ENCODE results near the gene RUNX2. TPM values are rescaled to one million over a fixed set of nuclear protein-coding genes. Genes with fewer than 3 reads are reported as not detected.

The RUNX2 gene
- total and polyA plus RNA-seq, 2 donors from 2014 or later, result 2.3 to 4.7 TPM

GRCh38 chr6:45477278-45477677, 149.1 kb downstream of the RUNX2 start:
- Histone ChIP-seq H3K27ac (ENCODE audit: low read depth in 2 of 2, low read length in 2 of 2) (no peak overlapping the region), H3K9ac (ENCODE audit: low read length in 3 of 3) (no peak overlapping the region), H3K9me3 (ENCODE audit: control insufficient read depth in 2 of 3, insufficient read depth in 1 of 3, low read length in 3 of 3) (no peaks in the 10 kb centered on the region), H3K36me3 (ENCODE audit: control insufficient read depth in 2 of 3, insufficient read depth in 3 of 3, low read length in 3 of 3) (no peaks in the 10 kb centered on the region), H3K4me3 (ENCODE audit: low read length in 3 of 3) (no peak overlapping the region), H3K4me1 (ENCODE audit: control insufficient read depth in 2 of 3, insufficient read depth in 2 of 3, low read depth in 1 of 3, low read length in 3 of 3) (no peaks in the 10 kb centered on the region), H3K27me3 (ENCODE audit: control insufficient read depth, insufficient read depth, low read length) (no peaks in the 10 kb centered on the region)
- intact Hi-C loops (cut with DNase I), result no loop called here
- DNase-seq, result no peak
- TF ChIP-seq, protein P1, sequence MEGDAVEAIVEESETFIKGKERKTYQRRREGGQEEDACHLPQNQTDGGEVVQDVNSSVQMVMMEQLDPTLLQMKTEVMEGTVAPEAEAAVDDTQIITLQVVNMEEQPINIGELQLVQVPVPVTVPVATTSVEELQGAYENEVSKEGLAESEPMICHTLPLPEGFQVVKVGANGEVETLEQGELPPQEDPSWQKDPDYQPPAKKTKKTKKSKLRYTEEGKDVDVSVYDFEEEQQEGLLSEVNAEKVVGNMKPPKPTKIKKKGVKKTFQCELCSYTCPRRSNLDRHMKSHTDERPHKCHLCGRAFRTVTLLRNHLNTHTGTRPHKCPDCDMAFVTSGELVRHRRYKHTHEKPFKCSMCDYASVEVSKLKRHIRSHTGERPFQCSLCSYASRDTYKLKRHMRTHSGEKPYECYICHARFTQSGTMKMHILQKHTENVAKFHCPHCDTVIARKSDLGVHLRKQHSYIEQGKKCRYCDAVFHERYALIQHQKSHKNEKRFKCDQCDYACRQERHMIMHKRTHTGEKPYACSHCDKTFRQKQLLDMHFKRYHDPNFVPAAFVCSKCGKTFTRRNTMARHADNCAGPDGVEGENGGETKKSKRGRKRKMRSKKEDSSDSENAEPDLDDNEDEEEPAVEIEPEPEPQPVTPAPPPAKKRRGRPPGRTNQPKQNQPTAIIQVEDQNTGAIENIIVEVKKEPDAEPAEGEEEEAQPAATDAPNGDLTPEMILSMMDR (IDR thresholded peaks at IDR 0.05; ENCODE audit: borderline replicate concordance, extremely low read depth, insufficient read depth), result no peak
- no peak for FAIRE-seq

- Histone ChIP-seq H3K4me3 (ENCODE audit: low read length in 3 of 3) (no peak overlapping the region), H3K9me3 (ENCODE audit: control insufficient read depth in 2 of 3, insufficient read depth in 1 of 3, low read length in 3 of 3) (no peaks in the 10 kb centered on the region), H3K4me1 (ENCODE audit: control insufficient read depth in 2 of 3, insufficient read depth in 2 of 3, low read depth in 1 of 3, low read length in 3 of 3) (no peaks in the 10 kb centered on the region), H3K9ac (ENCODE audit: low read length in 3 of 3) (no peak overlapping the region), H3K27ac (ENCODE audit: low read depth in 2 of 2, low read length in 2 of 2) (no peak overlapping the region), H3K36me3 (ENCODE audit: control insufficient read depth in 2 of 3, insufficient read depth in 3 of 3, low read length in 3 of 3) (no peaks in the 10 kb centered on the region), H3K27me3 (ENCODE audit: control insufficient read depth, insufficient read depth, low read length) (no peaks in the 10 kb centered on the region)
- TF ChIP-seq, protein P1 (IDR thresholded peaks at IDR 0.05; ENCODE audit: borderline replicate concordance, extremely low read depth, insufficient read depth), result no peak
- DNase-seq, result no peak
- intact Hi-C loops (cut with DNase I), result no loop called here
- FAIRE-seq, result no peak
These were observed 149.7 kb downstream of the RUNX2 start for GRCh38 chr6:45477790-45478189.

DNA sequence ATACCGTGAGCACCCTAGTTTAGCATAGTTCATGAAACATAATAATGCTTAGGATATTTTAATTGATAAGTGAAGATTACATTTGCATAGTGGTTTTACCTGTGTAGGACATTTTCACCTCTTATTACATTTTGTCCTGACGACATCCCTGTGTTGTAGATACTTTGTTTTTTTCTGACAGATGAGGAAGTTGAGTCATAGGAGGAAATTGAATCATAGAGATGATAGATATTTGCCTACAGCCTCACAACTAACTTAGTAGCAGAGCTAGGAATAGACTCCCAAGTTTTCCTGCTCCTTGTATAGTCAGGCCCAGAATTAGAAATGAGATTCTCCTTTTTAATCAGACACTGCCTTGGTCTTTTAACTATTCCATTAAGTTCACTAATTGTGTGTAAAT, 150.1 kb downstream of the RUNX2 start:
- Histone ChIP-seq H3K9ac (ENCODE audit: low read length in 3 of 3) (no peak overlapping the region), H3K9me3 (ENCODE audit: control insufficient read depth in 2 of 3, insufficient read depth in 1 of 3, low read length in 3 of 3) (no peaks in the 10 kb centered on the region), H3K27ac (ENCODE audit: low read depth in 2 of 2, low read length in 2 of 2) (no peak overlapping the region), H3K36me3 (ENCODE audit: control insufficient read depth in 2 of 3, insufficient read depth in 3 of 3, low read length in 3 of 3) (no peaks in the 10 kb centered on the region), H3K4me3 (ENCODE audit: low read length in 3 of 3) (no peak overlapping the region), H3K4me1 (ENCODE audit: control insufficient read depth in 2 of 3, insufficient read depth in 2 of 3, low read depth in 1 of 3, low read length in 3 of 3) (no peaks in the 10 kb centered on the region), H3K27me3 (ENCODE audit: control insufficient read depth, insufficient read depth, low read length) (no peaks in the 10 kb centered on the region)
- DNase-seq, result no peak
- intact Hi-C loops (cut with DNase I), result no loop called here
- FAIRE-seq, result no peak
- TF ChIP-seq, protein P1 (IDR thresholded peaks at IDR 0.05; ENCODE audit: borderline replicate concordance, extremely low read depth, insufficient read depth), result no peak
